CD4-positive, alpha-beta T cell treated with Interleukin-15 for 4 hours (primary cell): ENCODE data around the gene LARP1B.
"Not testable (repeated sequence)": the region's sequence is repeated elsewhere in the genome, so short reads cannot be mapped to it uniquely, and the experiment has no call there.

ENCODE experiments used
- DNase-seq: peaks from one replicate; pipeline ENCODE4 v3.0.0-alpha.2; 2020; ENCODE audit warnings: low spot score

Gene LARP1B

GRCh38 chr4:128227991-128228571, 167.0 kb downstream of the LARP1B start:
- no peak for DNase-seq

GRCh38 chr4:128228845-128229795, 168.0 kb downstream of the LARP1B start:
- DNase-seq, result no peak

DNA sequence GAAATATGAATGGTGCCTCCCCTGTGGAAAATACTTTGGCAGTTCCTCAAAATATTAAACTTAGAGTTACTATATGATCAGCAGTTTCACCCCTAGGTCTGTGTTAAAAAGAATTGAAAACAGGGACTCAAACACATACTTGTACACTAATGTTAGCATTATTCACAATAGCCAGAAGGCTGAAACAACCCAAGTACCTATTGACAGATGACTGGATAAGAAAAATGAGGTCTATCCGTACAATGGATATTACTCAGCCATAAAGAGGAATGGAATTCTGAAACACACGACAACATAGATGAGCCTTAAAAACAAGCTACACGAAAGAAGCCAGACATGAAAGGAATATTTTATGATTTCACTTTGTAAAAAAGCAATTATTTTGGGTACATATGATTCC, 171.6 kb downstream of the LARP1B start:
- DNase-seq, result no peak

DNA sequence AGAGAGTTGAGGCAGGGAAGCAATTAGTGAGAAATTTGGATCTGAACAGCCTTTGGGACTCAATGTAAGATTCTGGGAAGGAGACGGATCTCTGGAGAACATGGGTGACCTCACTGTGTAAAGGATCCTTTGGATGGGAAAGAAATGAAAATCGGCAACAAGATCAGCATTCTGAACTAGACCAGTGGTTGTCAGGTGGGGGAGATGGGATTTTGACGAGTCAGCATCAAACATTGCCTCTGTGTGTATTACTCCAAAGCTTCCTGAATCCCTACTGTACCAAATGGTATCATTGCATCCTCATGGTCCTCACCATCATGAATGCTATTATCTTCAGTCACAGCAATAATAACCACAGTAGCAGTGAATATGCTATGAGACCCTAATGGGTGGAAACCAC, 173.7 kb downstream of the LARP1B start:
- no peak for DNase-seq

DNA sequence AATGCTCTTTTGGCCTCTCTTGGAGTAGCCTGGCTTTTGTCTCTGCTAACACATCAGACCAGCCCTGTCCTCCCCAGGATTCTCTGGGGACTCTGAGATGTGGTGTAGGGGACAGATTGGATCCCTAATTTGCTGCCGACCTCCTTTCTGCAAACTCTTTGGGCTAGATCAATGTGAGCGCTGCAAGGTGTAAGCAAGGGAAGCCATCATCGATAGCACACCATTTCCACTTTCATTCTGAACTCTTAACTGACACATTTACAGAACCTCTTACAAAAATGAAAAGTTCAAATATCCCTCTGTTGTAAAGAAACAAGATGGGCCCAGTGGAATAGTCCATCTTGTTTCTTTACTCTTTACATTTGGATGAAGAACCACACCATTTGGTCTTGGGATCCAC, 179.9 kb downstream of the LARP1B start:
- DNase-seq, result no peak

DNA sequence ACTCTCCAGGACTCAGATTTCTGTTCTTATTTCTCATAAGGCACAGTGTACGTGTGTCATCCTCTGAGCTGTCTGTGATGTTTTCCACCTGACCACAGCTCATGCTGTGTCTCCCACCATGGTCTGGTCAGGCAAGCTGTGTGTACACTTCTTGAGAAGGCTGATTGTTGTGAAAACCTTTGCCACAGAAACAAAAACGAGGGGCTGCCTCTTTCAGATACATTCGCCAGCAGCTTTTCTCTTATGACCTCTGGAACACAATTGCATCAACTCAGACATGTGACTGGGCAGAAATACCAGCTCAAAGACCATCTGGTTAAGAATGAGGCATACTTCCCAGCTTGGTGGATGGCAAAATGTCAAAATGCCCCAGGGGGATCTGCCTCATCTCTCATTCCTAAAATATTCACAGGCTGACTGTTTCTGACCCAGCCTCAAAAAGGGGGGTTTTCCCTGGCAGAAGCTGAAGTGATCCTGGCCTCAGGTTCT, 180.4 kb downstream of the LARP1B start:
- no peak for DNase-seq

DNA sequence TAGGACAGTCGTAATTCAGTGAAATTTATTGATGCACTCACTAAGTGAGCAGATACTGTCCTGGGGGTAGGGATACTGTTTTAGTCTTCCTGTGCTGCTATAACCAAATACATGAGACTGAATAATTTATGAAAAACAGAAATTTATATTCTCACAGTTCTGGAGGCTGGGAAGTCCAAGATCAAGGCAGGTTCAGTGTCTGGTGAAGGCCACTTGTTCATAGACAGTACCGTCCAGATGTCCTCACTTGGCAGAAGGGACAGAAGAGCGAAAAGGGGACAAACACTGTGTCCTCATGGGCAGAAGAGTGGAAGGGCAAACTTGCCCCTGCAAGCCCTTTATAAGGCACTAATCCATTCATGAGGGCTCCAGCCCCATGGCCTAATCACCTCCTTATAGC, 180.9 kb downstream of the LARP1B start:
- DNase-seq, result no peak

GRCh38 chr4:128242601-128243000, 181.5 kb downstream of the LARP1B start:
- no peak for DNase-seq

- no peak for DNase-seq
Measured at GRCh38 chr4:128244379-128244778, 183.3 kb downstream of the LARP1B start.

DNA sequence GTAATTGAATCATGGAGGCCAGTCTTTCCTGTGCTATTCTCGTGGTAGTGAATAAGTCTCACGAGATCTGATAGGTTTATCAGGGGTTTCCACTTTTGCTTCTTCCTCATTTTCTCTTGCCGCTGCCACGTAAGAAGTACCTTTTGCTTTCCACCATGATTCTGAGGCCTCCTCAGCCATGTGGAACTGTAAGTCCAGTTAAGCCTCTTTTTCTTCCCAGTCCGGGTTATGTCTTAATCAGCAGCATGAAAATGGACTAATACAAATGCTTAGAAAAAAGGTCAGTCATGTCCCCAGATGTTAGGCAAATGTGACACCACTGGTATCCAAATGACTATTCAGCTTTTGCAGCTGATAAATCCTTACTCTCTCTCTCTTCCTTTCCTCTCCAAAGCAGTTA, 184.3 kb downstream of the LARP1B start:
- DNase-seq, result not testable (repeated sequence)

DNA sequence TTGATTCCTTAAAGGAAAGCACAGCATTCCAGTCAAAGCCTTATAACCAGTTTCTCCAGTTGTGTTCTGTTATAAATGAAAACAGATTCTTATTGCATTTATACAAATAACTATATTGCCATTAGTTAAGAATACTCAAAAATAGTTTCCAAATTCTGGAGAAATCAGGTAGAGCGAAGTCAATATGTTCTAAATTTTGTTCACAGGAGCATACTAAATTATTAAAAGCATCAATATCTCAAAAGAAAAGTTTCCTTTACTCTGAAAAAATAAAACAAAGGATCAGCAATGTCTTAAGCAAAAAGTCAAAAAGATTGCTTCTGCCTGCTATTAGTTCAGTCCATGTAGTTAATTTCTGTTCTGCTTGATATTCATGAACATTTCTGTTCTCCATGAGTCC, 186.8 kb downstream of the LARP1B start:
- DNase-seq, result no peak

GRCh38 chr4:128249787-128250668, 188.9 kb downstream of the LARP1B start:
- DNase-seq, result no peak

DNA sequence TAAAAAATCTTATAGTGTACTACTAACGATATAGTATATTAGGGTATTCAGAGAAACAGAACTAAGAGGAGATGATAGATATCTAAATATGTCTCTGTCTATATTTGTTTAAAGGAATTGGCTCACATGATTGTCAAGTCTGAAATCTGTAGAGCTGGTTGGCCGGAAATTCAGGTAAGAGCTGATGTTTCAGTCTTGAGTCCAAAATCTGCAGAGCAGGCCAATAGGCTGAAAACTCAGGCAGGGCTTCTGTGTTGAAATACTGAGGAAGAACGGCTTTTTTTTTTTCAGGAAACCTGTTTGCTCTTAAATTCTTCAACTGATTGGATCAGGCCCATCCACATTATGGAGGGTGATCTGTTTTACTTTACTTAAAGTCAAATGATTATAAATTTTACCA, 194.8 kb downstream of the LARP1B start:
- no peak for DNase-seq

DNA sequence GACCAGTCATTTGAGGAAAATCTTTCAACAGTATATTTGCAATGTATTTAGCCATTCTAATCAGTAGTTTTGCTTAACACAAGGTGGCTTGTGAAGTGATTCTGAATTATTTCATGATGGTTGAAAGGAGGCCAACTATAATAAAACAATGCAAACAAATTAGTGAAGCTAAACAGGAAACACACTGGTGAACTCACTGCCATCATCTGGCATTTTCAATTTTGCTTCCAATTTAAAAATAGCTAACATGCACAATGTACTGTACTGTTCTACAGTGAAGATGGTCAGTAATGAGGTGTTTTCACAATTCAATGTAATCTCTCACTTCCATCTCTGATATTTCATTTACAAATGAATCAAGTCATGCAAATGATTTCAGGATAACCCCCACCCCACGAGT, 195.4 kb downstream of the LARP1B start:
- DNase-seq, result no peak

GRCh38 chr4:128258166-128258565, 197.1 kb downstream of the LARP1B start:
- DNase-seq, result not testable (repeated sequence)

- not testable (repeated sequence) for DNase-seq
Measured at GRCh38 chr4:128259889-128260288, 198.8 kb downstream of the LARP1B start.
